Hepatocyte (in vitro differentiated cells): ENCODE data around the gene EEF1A1.

Experiments
- CTCF ChIP-seq: fragments of 200-600 bp; sonication (generic); IDR thresholded peaks from 2 replicates; pipeline ENCODE4 v1.5.1; 2016; ENCODE audit warnings: antibody characterized with exemption, mild to moderate bottlenecking; ENCODE audit not compliant: poor library complexity
- EZH2 ChIP-seq: fragments of 200-600 bp; sonication (generic); IDR thresholded peaks from 2 replicates; pipeline ENCODE4 v1.6.1; 2016; ENCODE audit warnings: antibody characterized with exemption, mild to moderate bottlenecking, borderline replicate concordance
- EZH2phosphoT487 ChIP-seq: fragments of 200-600 bp; sonication (generic); IDR thresholded peaks from one replicate; pipeline ENCODE4 v1.6.1; 2018; ENCODE audit warnings: antibody characterized with exemption, mild to moderate bottlenecking, low read depth, moderate library complexity; ENCODE audit not compliant: unreplicated experiment, severe bottlenecking

- no peak for TF ChIP-seq CTCF
- TF ChIP-seq EZH2phosphoT487 = no peak
- no peak for TF ChIP-seq EZH2
Measured at GRCh38 chr6:73513496-73513854, 7.4 kb downstream of the EEF1A1 start.
